ENCODE results near the gene ACOX1.

ACOX1 gene

DNA sequence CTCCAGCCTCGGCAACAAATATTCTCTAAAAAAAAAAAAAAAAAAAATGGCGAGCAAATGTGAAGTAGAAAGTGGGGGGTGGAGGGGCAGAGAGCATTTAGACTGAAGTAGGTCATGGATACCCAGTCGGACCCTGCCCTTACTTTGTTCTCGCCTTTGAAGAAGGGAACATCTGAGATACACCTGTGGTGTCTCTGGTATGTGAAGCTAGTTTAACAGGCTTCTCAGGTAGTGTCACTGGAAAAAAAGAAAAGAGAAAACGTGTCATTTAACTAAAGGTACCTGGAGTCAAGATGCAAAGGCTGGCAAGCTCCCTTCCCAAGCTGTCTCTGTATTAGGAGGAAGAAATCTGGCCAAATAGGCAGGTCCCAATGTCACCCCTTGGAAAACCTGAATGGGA, 46.1 kb downstream of the ACOX1 start:
- TF ChIP-seq, protein P1, sequence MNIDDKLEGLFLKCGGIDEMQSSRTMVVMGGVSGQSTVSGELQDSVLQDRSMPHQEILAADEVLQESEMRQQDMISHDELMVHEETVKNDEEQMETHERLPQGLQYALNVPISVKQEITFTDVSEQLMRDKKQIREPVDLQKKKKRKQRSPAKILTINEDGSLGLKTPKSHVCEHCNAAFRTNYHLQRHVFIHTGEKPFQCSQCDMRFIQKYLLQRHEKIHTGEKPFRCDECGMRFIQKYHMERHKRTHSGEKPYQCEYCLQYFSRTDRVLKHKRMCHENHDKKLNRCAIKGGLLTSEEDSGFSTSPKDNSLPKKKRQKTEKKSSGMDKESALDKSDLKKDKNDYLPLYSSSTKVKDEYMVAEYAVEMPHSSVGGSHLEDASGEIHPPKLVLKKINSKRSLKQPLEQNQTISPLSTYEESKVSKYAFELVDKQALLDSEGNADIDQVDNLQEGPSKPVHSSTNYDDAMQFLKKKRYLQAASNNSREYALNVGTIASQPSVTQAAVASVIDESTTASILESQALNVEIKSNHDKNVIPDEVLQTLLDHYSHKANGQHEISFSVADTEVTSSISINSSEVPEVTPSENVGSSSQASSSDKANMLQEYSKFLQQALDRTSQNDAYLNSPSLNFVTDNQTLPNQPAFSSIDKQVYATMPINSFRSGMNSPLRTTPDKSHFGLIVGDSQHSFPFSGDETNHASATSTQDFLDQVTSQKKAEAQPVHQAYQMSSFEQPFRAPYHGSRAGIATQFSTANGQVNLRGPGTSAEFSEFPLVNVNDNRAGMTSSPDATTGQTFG (tag by site-specific recombination; IDR thresholded peaks at IDR 0.05; ENCODE audit: borderline replicate concordance): no peak
- TF ChIP-seq ZNF292 (tag by site-specific recombination; IDR thresholded peaks at IDR 0.05; ENCODE audit: borderline replicate concordance, low read depth) (no peak), ZNF423 (tag by site-specific recombination; IDR thresholded peaks at IDR 0.05) (no peak), ZNF211 (tag by site-specific recombination; IDR thresholded peaks at IDR 0.05; ENCODE audit: low read depth) (no peak), TCF7L2 (IDR thresholded peaks at IDR 0.05; ENCODE audit: borderline replicate concordance, low read depth, low read length) (no peak), ZBTB1 (tag by site-specific recombination; IDR thresholded peaks at IDR 0.05) (no peak), ZNF830 (tag by site-specific recombination; IDR thresholded peaks at IDR 0.05; ENCODE audit: low read depth) (no peak), REST (tag by site-specific recombination; IDR thresholded peaks at IDR 0.05) (no peak), KLF1 (tag by site-specific recombination; IDR thresholded peaks at IDR 0.05) (no peak), ZNF366 (tag by site-specific recombination; conservative IDR thresholded peaks at IDR 0.05) (no peak)
- TF ChIP-seq, protein P2, sequence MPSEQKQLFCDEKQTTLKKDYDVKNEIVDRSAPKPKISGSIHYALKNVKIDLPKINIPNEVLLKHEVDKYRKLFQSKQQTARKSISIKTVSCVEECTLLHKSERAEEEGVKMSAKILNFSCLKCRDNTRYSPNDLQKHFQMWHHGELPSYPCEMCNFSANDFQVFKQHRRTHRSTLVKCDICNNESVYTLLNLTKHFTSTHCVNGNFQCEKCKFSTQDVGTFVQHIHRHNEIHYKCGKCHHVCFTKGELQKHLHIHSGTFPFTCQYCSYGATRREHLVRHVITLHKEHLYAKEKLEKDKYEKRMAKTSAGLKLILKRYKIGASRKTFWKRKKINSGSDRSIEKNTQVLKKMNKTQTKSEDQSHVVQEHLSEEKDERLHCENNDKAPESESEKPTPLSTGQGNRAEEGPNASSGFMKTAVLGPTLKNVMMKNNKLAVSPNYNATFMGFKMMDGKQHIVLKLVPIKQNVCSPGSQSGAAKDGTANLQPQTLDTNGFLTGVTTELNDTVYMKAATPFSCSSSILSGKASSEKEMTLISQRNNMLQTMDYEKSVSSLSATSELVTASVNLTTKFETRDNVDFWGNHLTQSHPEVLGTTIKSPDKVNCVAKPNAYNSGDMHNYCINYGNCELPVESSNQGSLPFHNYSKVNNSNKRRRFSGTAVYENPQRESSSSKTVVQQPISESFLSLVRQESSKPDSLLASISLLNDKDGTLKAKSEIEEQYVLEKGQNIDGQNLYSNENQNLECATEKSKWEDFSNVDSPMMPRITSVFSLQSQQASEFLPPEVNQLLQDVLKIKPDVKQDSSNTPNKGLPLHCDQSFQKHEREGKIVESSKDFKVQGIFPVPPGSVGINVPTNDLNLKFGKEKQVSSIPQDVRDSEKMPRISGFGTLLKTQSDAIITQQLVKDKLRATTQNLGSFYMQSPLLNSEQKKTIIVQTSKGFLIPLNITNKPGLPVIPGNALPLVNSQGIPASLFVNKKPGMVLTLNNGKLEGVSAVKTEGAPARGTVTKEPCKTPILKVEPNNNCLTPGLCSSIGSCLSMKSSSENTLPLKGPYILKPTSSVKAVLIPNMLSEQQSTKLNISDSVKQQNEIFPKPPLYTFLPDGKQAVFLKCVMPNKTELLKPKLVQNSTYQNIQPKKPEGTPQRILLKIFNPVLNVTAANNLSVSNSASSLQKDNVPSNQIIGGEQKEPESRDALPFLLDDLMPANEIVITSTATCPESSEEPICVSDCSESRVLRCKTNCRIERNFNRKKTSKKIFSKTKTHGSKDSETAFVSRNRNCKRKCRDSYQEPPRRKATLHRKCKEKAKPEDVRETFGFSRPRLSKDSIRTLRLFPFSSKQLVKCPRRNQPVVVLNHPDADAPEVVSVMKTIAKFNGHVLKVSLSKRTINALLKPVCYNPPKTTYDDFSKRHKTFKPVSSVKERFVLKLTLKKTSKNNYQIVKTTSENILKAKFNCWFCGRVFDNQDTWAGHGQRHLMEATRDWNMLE (tag by site-specific recombination; conservative IDR thresholded peaks at IDR 0.05; ENCODE audit: low read depth): no peak
- CTCF ChIA-PET: interaction anchor here (0.6 to 2.1 kb wide), 2 partner anchors 28 to 75 kb away, joined by 3 to 6 read pairs; partner anchors contain the start of gene MRPL38
- H3K4me3 ChIP-seq (ENCODE audit: low read depth, low read length): no peak overlapping the region
- no peak overlapping the region for H3K27ac ChIP-seq (ENCODE audit: extremely low read depth, low read depth, low read length)
- H3K4me1 ChIP-seq (ENCODE audit: control insufficient read depth, insufficient read depth, low read length): no peaks in the 10 kb centered on the region
- POLR2A ChIA-PET: interaction anchor here (0.7 kb wide), 1 partner anchor 437 kb away, joined by 3 read pairs; no protein-coding TSS in a partner anchor
- H3K9me3 ChIP-seq (ENCODE audit: control insufficient read depth, insufficient read depth, low read depth, low read length): no peaks in the 10 kb centered on the region
- peaks cover 15 to 48% of the 10 kb centered on the region in 2 experiments; a peak in 2 of 3 replicates for H3K36me3 ChIP-seq (ENCODE audit: control insufficient read depth in 2 of 2, insufficient read depth in 1 of 2, low read length in 2 of 2)

DNA sequence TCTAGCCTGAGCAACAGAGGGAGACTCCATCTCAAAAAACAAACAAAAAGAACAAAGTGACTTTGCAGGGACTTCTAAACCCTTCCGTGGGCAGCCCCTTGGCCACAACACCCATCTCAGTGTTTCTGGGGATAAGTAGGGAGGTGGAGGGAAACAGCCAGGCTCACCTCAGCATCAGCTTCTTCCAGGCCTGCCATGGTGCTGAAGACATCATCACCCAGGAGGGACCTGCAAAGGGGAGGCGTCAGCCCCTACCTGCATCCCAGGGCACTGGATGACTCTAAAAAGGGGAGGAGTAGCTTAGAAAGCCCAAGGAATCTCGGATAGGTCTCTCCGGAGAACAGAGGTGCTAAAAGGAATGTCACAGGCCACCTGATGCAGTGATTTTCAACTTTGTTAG, 47.9 kb downstream of the ACOX1 start:
- POLR2A ChIA-PET: interaction anchor here (0.6 to 0.8 kb wide), 2 partner anchors 46 to 95 kb away, joined by 3 to 4 read pairs; no protein-coding TSS in a partner anchor
- Histone ChIP-seq H3K36me3 (ENCODE audit: control insufficient read depth in 2 of 2, insufficient read depth in 1 of 2, low read length in 2 of 2) (peaks cover 15 to 58% of the 10 kb centered on the region in 2 experiments; a peak in 2 of 3 replicates), H3K9me3 (ENCODE audit: control insufficient read depth, insufficient read depth, low read depth, low read length) (no peaks in the 10 kb centered on the region), H3K4me1 (ENCODE audit: control insufficient read depth, insufficient read depth, low read length) (no peaks in the 10 kb centered on the region), H3K4me3 (ENCODE audit: low read depth, low read length) (no peak overlapping the region), H3K27ac (ENCODE audit: extremely low read depth, low read depth, low read length) (no peak overlapping the region)
- CTCF ChIA-PET: interaction anchor here (1.2 to 2.1 kb wide), 2 partner anchors 11 to 26 kb away, joined by 3 to 6 read pairs; partner anchors contain the start of gene MRPL38
- TF ChIP-seq ZNF530 (tag by site-specific recombination; IDR thresholded peaks at IDR 0.05; ENCODE audit: low read depth): no peak
- TF ChIP-seq ZNF843 (tag by site-specific recombination; IDR thresholded peaks at IDR 0.05): no peak
- no peak for TF ChIP-seq ZNF658 (tag by site-specific recombination; IDR thresholded peaks at IDR 0.05)
- TF ChIP-seq, protein P3, sequence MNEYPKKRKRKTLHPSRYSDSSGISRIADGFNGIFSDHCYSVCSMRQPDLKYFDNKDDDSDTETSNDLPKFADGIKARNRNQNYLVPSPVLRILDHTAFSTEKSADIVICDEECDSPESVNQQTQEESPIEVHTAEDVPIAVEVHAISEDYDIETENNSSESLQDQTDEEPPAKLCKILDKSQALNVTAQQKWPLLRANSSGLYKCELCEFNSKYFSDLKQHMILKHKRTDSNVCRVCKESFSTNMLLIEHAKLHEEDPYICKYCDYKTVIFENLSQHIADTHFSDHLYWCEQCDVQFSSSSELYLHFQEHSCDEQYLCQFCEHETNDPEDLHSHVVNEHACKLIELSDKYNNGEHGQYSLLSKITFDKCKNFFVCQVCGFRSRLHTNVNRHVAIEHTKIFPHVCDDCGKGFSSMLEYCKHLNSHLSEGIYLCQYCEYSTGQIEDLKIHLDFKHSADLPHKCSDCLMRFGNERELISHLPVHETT (tag by site-specific recombination; IDR thresholded peaks at IDR 0.05): no peak
- TF ChIP-seq, protein P4, sequence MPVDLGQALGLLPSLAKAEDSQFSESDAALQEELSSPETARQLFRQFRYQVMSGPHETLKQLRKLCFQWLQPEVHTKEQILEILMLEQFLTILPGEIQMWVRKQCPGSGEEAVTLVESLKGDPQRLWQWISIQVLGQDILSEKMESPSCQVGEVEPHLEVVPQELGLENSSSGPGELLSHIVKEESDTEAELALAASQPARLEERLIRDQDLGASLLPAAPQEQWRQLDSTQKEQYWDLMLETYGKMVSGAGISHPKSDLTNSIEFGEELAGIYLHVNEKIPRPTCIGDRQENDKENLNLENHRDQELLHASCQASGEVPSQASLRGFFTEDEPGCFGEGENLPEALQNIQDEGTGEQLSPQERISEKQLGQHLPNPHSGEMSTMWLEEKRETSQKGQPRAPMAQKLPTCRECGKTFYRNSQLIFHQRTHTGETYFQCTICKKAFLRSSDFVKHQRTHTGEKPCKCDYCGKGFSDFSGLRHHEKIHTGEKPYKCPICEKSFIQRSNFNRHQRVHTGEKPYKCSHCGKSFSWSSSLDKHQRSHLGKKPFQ (tag by site-specific recombination; IDR thresholded peaks at IDR 0.05): no peak
- no peak for TF ChIP-seq ZNF629 (tag by site-specific recombination; IDR thresholded peaks at IDR 0.05)
- no peak for TF ChIP-seq KLF16 (tag by site-specific recombination; IDR thresholded peaks at IDR 0.05)
- TF ChIP-seq, protein P5, sequence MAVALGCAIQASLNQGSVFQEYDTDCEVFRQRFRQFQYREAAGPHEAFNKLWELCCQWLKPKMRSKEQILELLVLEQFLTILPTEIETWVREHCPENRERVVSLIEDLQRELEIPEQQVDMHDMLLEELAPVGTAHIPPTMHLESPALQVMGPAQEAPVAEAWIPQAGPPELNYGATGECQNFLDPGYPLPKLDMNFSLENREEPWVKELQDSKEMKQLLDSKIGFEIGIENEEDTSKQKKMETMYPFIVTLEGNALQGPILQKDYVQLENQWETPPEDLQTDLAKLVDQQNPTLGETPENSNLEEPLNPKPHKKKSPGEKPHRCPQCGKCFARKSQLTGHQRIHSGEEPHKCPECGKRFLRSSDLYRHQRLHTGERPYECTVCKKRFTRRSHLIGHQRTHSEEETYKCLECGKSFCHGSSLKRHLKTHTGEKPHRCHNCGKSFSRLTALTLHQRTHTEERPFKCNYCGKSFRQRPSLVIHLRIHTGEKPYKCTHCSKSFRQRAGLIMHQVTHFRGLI (tag by site-specific recombination; IDR thresholded peaks at IDR 0.05): no peak

All from HEK293 (cell line).